HG02981 (cell line): ENCODE results near the gene TRIM63.
"Not testable (repeated sequence)": the region's sequence is repeated elsewhere in the genome, so short reads cannot be mapped to it uniquely, and the experiment has no call there.

Experiments used
- ATAC-seq: cut with Tn5 transposase; IDR thresholded peaks from one replicate; pipeline ENCODE4 v1.9.1; 2021; ENCODE audit warnings: mild to moderate bottlenecking, moderate library complexity; ENCODE audit not compliant: unreplicated experiment

The TRIM63 gene

DNA sequence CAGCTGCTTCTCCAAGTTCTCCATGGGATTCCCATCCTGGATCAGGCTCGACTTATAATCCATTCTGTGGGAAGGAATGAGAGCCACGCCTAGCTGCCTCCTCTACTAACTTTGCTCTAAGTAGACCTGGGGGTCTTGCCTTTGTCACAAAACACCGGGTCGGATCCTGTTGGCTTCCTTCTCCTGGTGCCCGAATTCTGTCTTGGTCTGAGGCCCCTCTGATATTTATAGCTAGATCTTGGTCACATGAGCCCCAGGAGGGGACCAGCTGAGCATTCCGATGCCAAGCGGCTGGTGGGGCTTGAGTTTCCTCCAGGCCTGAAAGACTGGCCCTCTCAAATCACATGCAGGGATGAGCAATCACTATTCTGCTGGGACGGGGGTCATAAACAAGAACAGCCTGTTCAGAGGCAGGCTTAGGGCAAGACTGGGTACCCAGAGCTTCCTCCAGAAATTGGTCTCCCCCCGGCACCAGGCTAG lies at the start of gene TRIM63:
Gene TRIM63 (minus strand): TSS at position 199 of the 480 bp plus-strand sequence. CDS start 136 bp downstream, at position 63.
- no peak for ATAC-seq

DNA sequence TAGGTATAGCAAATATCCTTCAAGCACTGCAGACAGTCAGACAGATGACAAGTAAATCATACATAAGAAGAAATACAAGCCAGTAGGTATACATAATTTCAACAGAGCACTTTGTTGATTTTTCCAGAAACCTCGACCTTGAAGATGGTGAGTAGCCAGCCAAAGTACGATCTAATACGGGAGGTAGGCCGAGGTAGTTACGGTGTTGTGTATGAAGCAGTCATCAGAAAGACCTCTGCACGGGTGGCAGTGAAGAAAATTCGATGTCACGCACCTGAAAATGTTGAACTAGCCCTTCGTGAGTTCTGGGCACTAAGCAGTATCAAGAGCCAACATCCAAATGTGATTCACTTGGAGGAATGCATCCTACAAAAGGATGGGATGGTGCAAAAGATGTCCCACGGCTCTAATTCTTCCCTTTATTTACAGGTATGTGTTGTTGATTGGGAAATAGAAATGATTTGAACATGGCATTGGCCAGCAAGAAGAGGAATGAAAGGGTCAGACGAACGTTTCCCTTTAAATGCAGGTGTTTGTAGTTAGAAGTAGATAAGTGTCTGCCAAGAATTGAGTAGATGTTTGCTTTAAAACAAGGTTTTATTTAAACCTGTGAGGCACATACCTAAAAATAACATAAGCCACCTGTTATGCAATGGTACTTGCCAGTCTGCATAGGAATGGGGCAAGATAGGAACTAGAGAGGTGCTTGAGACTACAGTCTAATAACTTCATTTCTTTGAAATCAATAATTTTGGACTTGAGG lies 46.9 kb upstream of the TRIM63 start:
- ATAC-seq: no peak

DNA sequence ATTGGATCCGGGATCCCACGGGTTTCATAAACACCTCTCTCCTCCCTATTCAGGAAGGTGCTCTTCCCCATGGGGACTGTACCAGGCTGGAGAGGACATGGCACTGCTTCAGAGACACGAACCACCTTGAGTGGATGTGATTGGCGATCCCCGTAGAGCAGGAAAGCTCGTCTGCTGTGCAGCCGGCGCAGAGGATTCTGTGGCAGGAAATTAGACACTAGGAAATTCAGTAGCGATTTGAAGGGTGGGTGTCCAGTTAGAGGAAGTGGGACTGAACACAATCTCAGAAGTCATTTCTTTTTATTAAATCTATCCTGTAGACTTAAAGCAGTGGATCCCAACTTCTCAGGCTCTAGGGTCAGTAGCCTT lies 45.0 kb upstream of the TRIM63 start:
- peak; percentile 6 for ATAC-seq

DNA sequence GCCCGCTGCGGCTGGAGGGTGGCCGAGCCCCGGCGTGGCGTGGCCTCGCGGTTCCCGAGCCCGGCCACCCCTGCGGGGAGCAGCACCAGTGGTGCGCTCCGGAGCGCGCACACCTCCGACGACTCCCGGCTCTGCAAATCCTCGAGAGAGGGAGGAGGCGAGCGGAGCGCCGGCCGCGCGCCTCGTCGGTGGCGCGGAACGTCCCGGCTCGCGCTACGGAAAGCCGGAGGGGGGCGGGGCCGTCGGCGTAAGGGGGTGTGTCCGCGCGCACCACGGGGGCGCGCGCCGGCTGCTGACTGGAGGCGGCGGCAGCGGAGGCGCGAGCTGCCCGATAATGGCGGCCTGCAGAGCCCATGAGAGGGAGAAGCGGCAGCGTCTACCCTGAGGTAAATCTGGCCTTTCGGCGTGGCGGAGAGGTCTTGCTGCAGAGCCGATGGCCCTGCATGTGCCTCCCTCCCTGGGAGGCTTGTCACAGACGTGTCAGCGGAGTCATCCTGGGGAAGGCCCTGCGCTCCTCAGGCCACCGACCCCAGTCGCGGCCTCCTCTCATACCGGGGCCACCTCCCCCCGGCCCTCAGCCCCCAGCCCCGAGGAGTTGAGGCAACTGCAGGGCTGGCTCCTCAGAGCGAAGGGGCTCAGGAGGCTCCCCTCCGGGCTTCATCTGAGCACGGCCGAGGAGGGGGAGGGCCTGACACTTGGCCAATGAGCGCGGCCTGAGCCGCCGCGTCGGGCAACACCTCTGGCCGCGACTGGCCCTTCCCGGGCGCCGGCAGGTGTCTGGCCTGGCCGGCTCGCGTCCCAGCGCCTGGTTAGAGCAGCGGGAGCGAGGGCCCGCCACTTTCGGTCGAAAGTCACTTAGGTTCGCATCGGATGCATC lies 44.3 kb upstream of the TRIM63 start, which contains the start of gene PDIK1L:
Gene PDIK1L (plus strand): TSS at position 295 of the 877 bp plus-strand sequence. CDS start 2,485 bp downstream, outside the sequence.
- ATAC-seq: peak; percentile 61

DNA sequence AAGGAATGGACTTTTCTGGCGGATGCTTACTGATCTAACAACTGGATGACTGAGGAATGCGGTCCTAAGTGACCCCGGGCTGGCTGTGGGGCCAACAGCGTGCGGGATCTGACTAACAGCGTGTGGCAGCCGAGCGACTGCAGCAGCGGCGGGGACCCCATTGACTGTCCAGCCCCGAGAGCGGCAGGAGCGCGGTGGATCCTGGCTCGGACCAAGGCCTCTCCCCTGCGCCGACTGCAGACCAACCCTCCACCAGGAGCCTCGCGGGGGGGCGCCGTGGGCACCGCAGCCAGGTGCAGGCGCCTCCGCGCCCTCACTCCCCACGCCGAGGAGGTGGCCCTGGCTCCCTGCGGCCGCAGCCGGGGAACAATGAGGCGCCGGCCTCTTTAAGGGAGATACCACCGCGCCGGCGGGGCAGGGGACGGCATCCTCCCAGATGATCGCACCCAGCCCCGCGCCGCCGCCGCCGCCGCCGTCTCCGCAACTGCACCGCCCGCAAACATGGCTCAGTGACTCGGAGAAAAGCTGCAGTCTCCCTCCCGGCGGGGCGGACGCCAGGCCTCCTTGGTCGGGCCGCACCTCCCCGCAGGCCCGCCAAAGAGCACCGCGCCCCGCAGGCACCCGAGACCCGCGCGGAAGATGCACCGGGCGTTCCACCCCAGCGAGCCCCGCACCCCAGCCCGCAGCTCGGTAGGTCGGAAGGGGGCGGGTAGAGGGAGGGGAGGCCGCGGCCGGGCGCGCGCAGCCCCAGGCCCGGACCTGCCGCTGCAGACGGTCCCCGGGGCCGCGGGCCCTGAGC lies 43.5 kb upstream of the TRIM63 start:
- ATAC-seq: peak; percentile 40

DNA sequence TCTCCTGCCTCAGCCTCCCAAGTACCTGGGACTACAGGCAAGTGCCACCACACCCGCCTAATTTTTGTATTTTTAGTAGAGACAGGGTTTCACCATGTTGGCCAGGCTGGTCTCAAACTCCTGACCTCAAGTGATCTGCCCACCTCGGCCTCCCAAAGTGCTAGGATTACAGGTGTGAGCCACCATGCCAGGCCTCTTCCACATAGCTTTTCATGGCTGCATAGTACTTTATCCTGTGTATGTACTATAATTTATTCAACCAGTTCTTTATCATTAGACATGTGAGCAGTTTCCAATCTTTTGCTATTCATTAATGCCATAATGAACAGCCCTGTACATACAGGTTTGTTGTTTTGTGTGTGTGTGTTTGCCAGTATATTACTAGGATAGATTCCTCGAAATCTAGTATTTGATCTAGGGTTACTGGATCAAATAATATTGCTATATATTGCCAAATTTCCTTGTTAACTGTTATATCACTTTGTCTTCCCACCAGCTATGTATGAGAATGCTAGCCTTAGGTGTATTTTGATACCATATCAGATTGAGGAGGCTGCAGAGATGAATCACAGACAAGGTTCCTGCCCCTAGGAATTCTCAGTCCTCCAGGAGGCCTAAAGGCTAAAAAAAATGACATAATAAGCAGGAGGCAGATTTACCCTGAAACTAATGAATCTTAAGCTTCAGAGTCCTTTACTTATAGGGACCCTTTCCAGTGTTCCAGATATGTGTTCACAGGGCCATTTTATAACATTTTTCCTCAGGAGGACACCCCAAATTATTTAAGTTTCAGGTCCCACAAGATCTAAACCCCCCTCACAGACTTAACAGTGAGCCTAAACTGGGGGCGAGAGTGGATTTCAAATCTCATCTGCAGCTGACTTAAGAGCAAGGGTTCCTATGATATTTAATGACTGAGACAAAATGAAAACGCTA lies 42.1 kb upstream of the TRIM63 start:
- no peak for ATAC-seq

DNA sequence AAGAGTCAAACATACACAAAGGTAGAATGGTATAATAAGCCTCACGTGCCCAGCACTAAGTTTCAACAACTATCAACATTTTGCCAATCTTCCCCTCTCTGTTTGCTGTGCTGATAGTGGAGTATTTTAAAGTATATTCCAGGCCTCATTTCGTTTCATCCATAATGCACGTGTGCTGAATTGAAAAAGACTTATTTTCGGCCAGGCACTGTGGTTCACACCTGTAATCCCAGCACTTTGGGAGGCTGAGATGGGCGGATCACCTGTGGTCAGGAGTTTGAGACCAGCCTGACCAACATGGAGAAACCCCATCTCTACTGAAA lies 37.8 kb upstream of the TRIM63 start:
- ATAC-seq: not testable (repeated sequence)

DNA sequence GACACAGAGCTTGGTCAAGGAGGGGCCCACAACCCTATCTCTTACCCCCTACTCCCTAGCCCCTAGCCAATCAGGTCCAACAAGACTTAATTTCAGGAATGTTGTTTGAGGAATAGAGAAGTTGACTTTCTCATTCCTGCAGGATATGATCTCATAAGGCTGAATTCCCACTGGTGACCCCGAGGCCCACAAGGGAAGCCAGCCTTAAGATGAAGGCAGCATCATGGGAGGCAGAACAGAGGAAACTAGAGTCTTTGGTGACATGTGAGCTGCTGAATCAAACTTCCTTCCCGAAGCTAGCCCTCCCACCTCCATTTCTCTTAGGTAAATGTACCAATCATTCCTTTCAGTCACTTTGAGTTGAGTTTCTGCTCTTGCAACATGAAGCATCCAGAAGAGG lies 35.1 kb upstream of the TRIM63 start:
- no peak for ATAC-seq

DNA sequence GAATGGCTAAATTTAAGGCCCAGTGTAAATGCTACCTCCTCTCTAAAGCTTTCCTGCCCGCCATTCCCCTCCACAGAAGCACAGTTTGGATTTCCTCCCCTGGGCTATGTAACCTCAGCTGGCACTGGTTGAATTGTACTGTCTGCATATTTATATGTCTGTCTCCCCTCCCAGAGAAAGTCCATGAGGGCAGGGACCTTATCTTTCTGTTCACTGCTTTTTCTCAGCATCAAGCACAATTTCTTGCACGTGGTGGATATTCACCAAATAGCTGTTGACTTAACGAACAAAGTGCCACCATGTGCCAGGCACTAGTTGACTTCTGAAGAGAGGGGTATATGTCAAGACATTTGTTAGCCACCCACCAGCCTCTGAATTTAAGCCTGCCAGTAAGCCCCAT lies 34.7 kb upstream of the TRIM63 start:
- no peak for ATAC-seq

DNA sequence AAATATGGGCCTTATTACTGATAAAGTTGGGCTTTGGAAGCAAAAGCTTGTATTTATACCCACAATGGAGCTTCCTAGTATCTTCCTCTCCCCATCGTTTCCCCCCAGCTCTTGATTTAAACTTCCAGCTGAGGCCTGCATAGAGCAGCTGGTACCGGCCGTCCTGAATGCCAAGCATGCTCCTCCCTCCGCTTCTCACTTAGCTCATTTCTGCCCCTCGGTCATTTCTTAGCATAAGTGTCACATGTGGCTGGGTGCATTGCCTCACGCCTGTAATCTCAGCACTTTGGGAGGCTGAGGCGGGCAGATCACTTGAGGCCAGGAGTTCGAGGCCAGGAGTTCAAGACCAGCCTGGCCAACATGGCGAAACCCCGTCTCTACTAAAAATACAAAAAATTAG lies 32.8 kb upstream of the TRIM63 start:
- not testable (repeated sequence) for ATAC-seq

DNA sequence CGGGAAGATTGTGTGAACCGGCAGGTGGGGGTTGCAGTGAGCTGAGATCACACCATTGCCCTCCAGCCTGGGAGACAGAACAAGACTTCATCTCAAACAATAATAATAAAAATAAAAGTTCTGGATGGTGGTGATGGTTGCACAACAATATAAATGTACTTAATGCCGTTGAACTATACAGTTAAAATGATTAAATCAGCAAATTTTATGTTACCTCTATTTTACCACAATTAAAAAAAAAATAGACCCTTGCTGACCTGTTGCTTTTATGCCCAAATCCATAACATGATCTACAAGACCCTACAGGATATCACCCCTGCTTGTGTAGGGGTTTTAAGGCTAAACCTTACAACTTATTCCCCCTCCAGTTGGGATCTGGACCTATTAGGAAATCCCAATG lies 32.4 kb upstream of the TRIM63 start:
- no peak for ATAC-seq

DNA sequence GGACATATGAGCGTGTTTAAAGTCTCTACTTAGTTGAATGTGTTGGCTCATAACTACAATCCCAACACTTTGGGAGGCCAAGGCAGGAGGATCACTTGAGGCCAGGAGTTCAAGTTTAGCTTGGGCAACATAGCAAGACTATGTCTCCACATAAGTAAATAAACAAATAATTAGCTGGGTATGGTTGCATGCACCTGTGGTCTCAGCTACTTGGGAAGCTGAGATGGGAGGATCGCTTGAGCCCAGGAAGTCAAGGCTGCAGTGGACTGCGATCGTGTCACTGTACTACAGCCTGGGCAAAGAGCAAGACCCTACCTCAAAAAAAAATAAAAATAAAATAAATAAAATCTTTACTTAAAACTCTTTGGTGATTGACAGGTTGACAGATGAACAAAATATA lies 31.2 kb upstream of the TRIM63 start:
- no peak for ATAC-seq

DNA sequence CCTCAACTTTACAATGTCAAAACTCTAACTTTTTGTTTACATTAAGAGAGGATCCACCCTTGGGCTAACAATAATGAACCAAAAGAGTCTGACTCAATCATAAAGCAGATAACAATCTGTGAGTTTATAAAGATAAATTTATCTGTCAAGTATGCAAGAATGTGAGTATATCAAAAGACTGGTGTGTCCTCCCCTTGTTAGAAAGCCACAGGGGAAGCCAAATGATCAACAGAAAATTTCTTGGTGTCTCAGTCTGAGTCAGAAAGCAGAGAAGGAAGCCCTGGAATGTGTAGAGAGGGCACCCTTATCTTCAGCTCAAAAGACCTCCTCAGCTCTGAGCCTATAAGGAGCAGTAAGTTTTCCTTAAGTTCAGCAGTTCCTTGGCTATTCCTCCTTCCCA lies 30.3 kb upstream of the TRIM63 start:
- ATAC-seq: no peak

DNA sequence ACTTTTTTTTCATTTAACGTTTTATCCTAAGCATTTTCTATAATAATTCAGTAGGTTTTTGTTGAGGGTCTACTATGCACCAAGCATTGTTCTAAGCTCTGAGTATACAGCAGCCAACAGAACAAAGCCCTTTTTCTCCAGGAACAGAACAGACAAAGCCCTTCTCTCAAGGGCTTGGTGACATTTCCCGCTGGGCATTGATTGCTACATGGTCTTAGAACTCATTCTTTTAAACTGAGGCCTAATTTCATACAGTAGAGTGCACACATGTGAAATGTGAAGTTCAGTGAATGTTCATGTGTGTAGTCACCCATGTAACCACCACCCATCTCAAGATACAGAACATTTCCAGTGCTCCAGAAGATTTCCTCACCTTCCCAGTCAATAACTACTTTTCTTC lies 29.0 kb upstream of the TRIM63 start:
- ATAC-seq: no peak

DNA sequence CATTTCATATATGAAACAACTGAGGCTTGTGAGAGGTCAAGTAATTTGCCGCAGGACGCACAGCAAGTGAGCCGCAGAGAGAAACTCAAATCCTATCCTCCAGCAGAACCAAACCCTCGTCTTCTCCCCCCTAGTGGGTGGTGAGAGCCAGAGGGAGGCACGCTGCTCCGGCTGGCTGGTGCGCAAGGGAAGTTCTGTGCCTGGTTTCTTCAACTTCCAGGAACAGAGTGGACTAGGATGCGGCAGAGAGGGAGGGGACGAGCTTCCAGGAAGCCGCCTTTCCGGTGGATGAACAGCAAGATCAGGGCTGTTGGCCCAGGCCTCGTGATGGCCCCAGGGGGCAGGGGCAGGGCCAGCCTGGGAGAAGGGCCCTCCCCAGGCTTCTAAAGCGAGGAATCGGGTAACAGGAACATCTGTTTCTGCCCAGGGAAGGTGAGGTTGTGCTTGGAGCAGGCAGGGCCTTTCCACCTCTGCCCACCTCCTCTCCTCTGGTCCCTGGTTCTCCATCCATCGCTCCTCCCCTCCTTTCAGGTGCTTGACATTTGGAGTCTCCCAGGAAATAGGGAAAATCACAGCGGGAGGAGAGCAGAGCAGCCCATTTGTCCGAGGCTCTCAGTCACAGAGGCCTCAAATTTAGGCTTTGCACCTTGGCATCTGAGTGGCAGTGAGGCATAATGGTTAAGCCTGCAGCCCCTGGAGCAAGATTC lies 27.4 kb upstream of the TRIM63 start:
- no peak for ATAC-seq

DNA sequence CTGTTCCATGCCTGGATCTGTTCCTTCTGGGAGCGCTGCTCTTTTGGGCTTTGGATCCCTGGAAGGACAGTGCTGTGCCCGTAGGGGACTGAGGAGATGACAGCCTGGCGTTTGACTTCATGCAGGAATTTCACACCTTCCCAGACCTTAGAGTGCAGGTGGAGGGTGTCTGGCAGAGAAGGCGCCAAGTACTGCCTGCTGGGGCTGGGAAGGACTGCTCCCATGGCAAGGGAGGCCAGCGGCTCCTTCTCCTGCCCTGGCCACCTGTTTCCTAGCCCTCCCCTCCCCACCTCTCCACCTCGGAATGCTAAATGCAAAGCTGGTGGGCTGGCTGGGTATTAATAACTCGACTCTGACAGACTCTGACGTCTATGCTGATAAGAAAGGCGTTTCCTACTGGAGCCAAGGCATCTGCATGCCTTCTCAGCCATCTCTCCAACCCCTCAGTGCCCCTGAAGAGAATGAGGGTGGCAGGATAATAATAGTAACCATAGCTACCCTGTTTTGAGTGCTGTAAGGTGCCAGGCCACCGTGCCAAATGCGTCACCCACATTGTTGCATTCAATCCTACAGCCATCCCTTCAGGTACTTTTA lies 26.7 kb upstream of the TRIM63 start:
- ATAC-seq: no peak

DNA sequence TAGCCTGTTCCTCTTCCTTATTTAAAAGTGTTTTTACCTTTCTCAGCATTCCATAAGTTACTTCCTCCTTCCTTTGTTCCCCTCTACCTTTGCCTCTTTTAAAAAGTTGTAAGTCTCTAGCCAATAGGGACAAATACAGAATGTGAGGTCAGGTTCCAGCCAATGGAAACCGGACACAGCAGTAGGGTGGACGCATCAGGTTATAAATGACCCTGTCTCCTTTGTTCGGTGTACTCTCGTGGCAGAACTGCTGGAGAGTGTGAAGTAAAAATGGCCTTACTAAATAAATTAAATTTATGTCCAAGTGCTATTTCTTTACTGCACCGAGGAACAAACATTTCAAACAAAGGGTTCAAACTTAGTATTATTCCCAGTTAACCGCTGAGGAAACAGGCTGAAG lies 26.1 kb upstream of the TRIM63 start:
- ATAC-seq: not testable (repeated sequence)

DNA sequence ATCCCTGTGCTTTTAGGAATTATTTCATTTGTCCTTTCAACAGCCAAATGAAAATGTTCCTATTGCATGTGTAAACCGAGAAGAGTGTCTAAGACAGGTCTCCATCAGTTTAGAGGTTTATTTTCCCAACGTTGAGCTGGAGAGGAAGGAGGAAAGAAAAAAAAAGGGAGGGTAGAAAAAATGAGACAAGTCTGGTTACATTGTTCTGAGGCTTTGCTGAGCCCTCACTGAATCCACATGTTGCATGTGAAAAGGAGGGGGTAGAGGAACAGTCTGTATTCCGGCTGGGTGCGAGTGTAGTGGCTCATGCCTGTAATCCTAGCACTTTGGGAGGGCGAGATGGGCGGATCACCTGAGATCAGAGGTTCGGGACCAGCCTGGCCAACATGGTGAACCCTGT lies 25.0 kb upstream of the TRIM63 start:
- ATAC-seq: no peak

DNA sequence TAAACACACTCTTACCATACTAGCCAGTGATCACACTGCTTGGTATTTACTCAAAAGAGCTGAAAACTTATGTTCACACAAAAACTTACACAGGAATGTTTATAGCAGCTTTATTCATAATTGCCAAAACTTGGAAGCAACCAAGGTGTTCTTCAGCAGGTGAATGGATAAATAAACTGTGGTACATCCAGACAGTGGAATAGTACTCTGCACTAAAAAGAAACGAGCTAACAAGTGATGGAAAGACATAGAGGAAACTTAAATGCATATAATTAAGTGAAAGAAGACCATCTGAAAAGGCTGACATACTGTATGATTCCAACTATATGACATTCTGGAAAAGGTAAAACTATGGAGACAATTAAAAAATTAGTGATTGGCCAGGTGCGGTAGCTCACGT lies 23.5 kb upstream of the TRIM63 start:
- ATAC-seq: no peak
